Measurements from ENCODE around the gene ADAMTSL5.

DNA sequence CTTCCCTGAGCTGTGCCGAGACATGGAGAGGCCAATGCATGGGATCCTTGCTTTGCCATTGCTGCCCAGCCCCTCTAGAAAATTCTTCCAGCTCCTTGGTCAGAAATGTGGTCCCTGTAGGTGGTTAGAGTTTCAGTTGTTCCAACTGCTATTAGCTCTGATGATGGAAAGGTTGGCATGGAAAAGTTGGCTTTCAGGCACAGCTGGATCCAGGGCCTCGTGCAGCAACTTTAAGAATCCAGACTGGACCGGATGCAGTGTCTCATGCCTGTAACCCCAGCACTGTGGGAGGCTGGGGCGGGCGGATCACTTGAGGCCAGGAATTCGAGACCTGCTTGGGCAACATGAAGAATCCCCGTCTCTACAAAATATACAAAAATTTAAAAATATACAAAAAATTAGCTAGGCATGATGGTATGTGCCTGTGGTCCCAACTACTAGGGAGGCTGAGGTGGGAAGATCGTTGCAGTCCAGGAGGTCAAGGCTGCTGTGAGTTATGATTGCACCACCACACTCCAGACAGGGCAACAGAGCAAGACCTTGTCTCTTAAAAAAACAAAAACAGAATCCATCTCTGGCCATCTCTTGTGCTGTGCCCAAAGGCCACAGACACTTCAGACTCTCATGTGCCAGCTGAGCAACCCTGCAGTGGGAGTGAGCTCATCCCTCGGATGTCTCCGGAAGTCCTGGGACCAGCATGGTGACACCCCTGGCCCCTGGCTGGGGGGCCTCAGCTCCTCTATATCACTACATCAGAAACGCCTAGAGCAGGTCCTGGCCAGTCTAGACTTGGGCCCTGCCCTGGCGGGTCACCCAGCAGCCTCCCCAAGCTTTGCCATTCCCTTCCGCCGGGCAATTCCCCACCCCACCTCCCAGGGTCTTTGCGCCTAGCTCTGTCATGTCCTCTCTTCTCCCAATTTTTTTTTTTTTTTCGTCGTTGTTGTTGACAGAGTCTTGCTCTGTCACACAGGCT lies 38.5 kb upstream of the ADAMTSL5 start:
- TF ChIP-seq, protein P1, sequence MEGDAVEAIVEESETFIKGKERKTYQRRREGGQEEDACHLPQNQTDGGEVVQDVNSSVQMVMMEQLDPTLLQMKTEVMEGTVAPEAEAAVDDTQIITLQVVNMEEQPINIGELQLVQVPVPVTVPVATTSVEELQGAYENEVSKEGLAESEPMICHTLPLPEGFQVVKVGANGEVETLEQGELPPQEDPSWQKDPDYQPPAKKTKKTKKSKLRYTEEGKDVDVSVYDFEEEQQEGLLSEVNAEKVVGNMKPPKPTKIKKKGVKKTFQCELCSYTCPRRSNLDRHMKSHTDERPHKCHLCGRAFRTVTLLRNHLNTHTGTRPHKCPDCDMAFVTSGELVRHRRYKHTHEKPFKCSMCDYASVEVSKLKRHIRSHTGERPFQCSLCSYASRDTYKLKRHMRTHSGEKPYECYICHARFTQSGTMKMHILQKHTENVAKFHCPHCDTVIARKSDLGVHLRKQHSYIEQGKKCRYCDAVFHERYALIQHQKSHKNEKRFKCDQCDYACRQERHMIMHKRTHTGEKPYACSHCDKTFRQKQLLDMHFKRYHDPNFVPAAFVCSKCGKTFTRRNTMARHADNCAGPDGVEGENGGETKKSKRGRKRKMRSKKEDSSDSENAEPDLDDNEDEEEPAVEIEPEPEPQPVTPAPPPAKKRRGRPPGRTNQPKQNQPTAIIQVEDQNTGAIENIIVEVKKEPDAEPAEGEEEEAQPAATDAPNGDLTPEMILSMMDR (IDR thresholded peaks at IDR 0.05) = no peak
- no peak for TF ChIP-seq POLR2A (IDR thresholded peaks at IDR 0.05)
- TF ChIP-seq POLR2AphosphoS5 (IDR thresholded peaks at IDR 0.05) = no peak

Measured in transverse colon (tissue), 4 donors.